Activated CD8-positive, alpha-beta T cell treated with anti-CD3 and anti-CD28 coated beads, Interleukin-2, amount 10 ng/mL, durations not matched to agents 7 days and 5 days (primary cell): ENCODE measurements around the gene CHD6. TPM values are rescaled to one million over a fixed set of nuclear protein-coding genes. Genes with fewer than 3 reads are reported as not detected.

ENCODE experiments used
- ATAC-seq: fragments of 150-1000 bp; cut with Tn5 transposase; one replicate; pipeline ENCODE4 v1.10.0; 2021; ENCODE audit warnings: moderate library complexity
- CTCF ChIA-PET: fragments of 350-600 bp; sonication (Branson Sonifier 250); formaldehyde crosslinking; loops from one replicate; lab custom pipeline; 2021; ENCODE audit warnings: antibody characterized with exemption; lab: Charles Lee
- POLR2A ChIA-PET: fragments of 350-600 bp; sonication (Branson Sonifier 250); formaldehyde crosslinking; loops from one replicate; lab custom pipeline; 2021; ENCODE audit warnings: antibody characterized with exemption; lab: Charles Lee
- DNase-seq: peaks from one replicate; pipeline ENCODE4 v3.0.0-alpha.2; 2020
- H3K27ac Mint-ChIP-seq: one replicate; pipeline ENCODE4 v1.8.0; 2021; ENCODE audit warnings: mild to moderate bottlenecking, mixed read lengths
- H3K27me3 Mint-ChIP-seq: one replicate; pipeline ENCODE4 v1.8.0; 2021; ENCODE audit warnings: low read depth, mixed read lengths
- H3K36me3 Mint-ChIP-seq: one replicate; pipeline ENCODE4 v1.8.0; 2021; ENCODE audit warnings: low read depth, mixed read lengths
- H3K4me1 Mint-ChIP-seq: one replicate; pipeline ENCODE4 v1.8.0; 2021; ENCODE audit warnings: low read depth, mixed read lengths
- H3K4me3 Mint-ChIP-seq: one replicate; pipeline ENCODE4 v1.8.0; 2021; ENCODE audit warnings: mild to moderate bottlenecking, mixed read lengths
- H3K9me3 Mint-ChIP-seq: one replicate; pipeline ENCODE4 v1.8.0; 2022; ENCODE audit warnings: mixed read lengths; ENCODE audit not compliant: insufficient read depth
- total RNA-seq, 2 experiments: library from RNA; stranded (reverse); gene quantifications; one replicate each; pipeline ENCODE4 v1.2.3, GENCODE V29; 2021

CHD6 gene
- total RNA-seq, 2 experiments from 2014 or later: 29.1 to 32.2 TPM

DNA sequence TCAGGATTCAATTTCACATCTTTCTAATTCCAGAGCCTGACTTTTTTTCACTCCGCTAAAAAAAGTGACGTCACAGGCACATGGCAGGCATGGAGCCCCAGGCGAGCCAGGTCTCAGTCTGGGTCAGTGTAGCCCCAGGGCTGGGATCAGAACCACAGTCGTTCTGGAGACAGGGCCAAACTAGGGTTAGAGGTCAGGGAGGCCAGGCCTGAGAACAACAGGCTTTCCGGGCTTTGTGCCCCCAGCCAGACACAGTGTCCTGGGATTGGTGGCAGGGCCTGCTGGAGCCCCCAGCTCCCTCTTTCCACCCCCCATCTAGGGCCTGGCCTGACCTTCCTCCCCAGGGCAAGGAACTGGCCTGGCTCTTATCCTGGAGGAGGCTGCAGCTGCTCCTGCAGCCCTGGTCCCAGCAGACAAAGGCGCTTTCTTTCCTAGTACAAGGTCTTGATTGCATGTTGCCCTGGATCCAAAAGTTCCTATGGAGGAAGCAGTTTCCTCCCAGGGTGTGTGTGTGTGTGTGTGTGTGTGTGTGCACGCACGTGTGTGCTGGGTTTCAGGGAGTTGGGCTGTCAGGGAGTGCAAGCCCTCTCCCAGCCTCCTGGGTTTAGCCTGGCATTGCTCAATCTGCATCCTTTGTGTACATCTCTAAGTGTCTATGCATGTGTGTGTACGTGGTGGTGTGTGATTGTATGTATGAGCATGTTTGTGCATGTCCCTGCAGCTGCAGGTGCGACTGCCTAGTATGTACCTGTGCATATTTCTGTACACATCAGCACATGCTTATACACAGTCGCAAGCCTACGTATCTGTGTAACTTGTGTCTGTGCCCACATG lies 225.1 kb downstream of the CHD6 start:
- Mint-ChIP-seq H3K27ac (no peak overlapping the region), H3K9me3 (no peaks in the 10 kb centered on the region), H3K27me3 (no peaks in the 10 kb centered on the region), H3K4me1 (no peaks in the 10 kb centered on the region), H3K36me3 (no peaks in the 10 kb centered on the region), H3K4me3 (no peak overlapping the region)
- ChIA-PET CTCF (no interaction called here), POLR2A (no interaction called here)
- DNase-seq (no peak), ATAC-seq (no peak)

DNA sequence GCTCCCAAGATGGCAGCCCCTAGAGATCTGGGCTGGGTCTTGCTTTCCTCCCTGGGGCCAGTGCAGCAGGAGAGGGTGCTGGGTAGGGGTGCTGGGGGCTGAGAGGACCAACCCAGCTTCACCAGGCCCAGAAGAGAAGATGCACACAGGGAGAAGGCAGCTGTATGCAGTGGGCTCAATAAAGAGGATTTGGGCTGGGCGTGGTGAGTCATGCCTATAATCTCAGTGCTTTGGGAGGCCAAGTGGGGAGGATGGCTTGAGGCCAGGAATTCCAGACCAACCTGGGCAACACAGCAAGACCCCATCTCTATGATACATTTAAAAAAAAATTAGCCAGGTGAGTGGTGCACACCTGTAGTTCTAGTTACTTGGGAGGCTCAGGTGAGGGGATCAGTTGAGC lies 225.9 kb downstream of the CHD6 start:
- Mint-ChIP-seq H3K4me3 (no peak overlapping the region), H3K36me3 (no peaks in the 10 kb centered on the region), H3K9me3 (no peaks in the 10 kb centered on the region), H3K4me1 (no peaks in the 10 kb centered on the region), H3K27me3 (no peaks in the 10 kb centered on the region), H3K27ac (no peak overlapping the region)
- ChIA-PET CTCF (no interaction called here), POLR2A (no interaction called here)
- no peak for ATAC-seq
- DNase-seq: no peak

GRCh38 chr20:41391587-41392001 lies 226.6 kb downstream of the CHD6 start:
- Mint-ChIP-seq H3K27me3 (no peaks in the 10 kb centered on the region), H3K4me3 (no peak overlapping the region), H3K27ac (no peak overlapping the region), H3K9me3 (no peaks in the 10 kb centered on the region), H3K4me1 (no peaks in the 10 kb centered on the region), H3K36me3 (no peaks in the 10 kb centered on the region)
- ChIA-PET CTCF (no interaction called here), POLR2A (no interaction called here)
- DNase-seq (no peak), ATAC-seq (no peak)

DNA sequence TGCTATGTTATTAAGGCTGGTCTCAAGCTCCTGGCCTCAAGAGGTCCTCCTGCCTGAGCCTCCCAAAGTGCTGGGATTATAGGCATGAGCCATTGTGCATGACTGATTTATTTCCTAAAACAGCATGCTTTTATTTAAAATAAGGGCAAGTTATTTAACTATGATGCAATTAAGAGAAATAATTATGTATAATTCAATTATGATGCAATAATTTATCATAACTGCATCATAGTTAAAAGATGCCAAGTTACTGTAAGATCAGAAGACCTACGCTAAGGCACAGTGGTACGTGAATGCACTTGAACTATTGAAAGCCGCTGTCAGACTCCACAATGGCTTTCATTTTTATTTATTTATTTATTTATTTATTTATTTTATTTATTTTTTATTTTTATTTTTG lies 227.3 kb downstream of the CHD6 start:
- CTCF ChIA-PET: no interaction called here
- POLR2A ChIA-PET: no interaction called here
- no peak overlapping the region for H3K4me3 Mint-ChIP-seq
- DNase-seq (no peak), ATAC-seq (no peak)
- no peaks in the 10 kb centered on the region for H3K4me1 Mint-ChIP-seq
- no peaks in the 10 kb centered on the region for H3K9me3 Mint-ChIP-seq
- no peaks in the 10 kb centered on the region for H3K27me3 Mint-ChIP-seq
- H3K27ac Mint-ChIP-seq: no peak overlapping the region
- H3K36me3 Mint-ChIP-seq: no peaks in the 10 kb centered on the region

- H3K27ac Mint-ChIP-seq: no peak overlapping the region
- no peak for ATAC-seq
- no peak overlapping the region for H3K4me3 Mint-ChIP-seq
- ChIA-PET CTCF (no interaction called here), POLR2A (no interaction called here)
- H3K9me3 Mint-ChIP-seq: no peaks in the 10 kb centered on the region
- no peak for DNase-seq
- H3K27me3 Mint-ChIP-seq: peaks cover 8% of the 10 kb centered on the region
- no peaks in the 10 kb centered on the region for H3K4me1 Mint-ChIP-seq
- H3K36me3 Mint-ChIP-seq: no peaks in the 10 kb centered on the region
Observed at GRCh38 chr20:41387444-41387851, 230.7 kb downstream of the CHD6 start.

DNA sequence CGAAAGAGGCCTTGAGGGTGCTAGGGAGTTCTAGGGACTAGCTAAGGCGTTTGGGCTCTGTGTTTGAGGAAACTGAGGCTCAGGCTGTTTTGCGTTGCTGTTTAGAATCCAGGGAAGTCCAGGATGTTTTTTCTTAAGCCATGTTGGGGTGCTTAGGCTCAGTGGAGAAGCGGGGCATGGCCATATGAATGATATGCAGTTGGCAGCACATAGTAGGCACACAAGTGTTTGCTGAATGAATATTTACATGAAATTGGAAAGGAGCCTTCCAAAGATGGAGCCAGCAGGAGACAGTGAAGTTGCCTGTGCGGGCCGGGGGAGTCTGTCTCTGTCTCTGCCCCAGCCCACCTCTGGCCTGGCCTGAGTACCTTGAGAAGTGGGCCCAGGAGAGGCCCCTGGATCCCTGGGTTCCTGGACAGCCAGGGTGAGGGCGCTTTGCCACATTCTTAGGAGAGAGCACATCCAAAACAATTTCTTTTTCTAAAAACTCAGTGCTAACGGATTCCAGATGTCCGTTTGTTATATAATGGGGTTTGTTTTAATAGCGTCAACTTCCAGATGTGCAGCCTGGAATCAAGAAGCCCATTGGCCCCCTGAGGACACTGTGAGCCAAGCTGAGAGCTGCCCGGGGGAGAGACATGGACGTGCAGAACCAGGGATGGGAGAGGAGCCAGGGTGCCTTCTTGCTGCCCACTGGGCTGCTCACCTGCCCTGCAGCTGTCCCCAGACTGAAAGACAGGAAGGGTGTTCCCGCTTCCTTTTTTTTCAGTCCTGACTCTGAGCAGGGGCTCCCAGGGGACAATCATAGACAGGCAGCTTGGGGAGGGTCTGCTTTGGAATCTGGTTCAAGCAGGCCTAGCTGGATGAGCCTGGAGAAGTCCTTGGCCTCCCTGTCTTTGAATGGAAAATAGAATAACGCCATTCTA lies 231.4 kb downstream of the CHD6 start:
- POLR2A ChIA-PET: no interaction called here
- peaks cover 8% of the 10 kb centered on the region for H3K27me3 Mint-ChIP-seq
- no peaks in the 10 kb centered on the region for H3K9me3 Mint-ChIP-seq
- DNase-seq (no peak), ATAC-seq (no peak)
- H3K27ac Mint-ChIP-seq: no peak overlapping the region
- no peaks in the 10 kb centered on the region for H3K4me1 Mint-ChIP-seq
- CTCF ChIA-PET: no interaction called here
- no peak overlapping the region for H3K4me3 Mint-ChIP-seq
- H3K36me3 Mint-ChIP-seq: no peaks in the 10 kb centered on the region

DNA sequence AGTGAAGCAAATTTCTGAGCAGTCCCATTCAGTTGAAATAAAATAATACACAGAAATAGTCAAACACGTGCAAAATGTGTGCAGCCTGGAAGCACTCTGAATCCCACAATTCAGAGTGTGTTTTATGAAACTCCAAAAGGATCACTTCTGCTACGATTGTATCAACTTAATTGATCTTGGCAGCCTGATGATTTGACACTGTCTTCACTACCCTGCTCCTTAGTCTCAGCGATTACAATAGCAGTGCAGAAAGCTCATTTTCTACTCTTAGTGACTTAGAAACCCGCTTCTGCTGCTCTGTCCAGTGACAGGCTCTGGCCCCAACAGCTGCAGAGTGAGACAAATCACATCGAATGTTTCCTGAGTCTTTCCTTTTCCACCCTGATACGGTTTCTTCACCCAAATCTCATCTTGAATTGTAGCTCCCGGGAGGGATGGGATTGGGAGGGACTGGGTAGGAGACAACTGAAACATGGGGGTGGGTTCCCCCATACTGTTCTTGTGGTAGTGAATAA lies 235.3 kb downstream of the CHD6 start:
- peaks cover 14% of the 10 kb centered on the region for H3K4me1 Mint-ChIP-seq
- no peaks in the 10 kb centered on the region for H3K9me3 Mint-ChIP-seq
- DNase-seq (no peak), ATAC-seq (no peak)
- no peak overlapping the region for H3K27ac Mint-ChIP-seq
- no peaks in the 10 kb centered on the region for H3K36me3 Mint-ChIP-seq
- POLR2A ChIA-PET: no interaction called here
- no peak overlapping the region for H3K4me3 Mint-ChIP-seq
- peaks cover 29% of the 10 kb centered on the region for H3K27me3 Mint-ChIP-seq
- CTCF ChIA-PET: no interaction called here

GRCh38 chr20:41380551-41381193 lies 237.5 kb downstream of the CHD6 start:
- Mint-ChIP-seq H3K9me3 (no peaks in the 10 kb centered on the region), H3K4me3 (no peak overlapping the region), H3K27me3 (peaks cover 47% of the 10 kb centered on the region), H3K27ac (no peak overlapping the region), H3K4me1 (peaks cover 14% of the 10 kb centered on the region), H3K36me3 (no peaks in the 10 kb centered on the region)
- ATAC-seq: no peak
- no peak for DNase-seq
- POLR2A ChIA-PET: no interaction called here
- CTCF ChIA-PET: interaction anchor here (1.2 kb wide), 1 partner anchor 183 kb away, joined by 3 read pairs; no protein-coding TSS in a partner anchor

DNA sequence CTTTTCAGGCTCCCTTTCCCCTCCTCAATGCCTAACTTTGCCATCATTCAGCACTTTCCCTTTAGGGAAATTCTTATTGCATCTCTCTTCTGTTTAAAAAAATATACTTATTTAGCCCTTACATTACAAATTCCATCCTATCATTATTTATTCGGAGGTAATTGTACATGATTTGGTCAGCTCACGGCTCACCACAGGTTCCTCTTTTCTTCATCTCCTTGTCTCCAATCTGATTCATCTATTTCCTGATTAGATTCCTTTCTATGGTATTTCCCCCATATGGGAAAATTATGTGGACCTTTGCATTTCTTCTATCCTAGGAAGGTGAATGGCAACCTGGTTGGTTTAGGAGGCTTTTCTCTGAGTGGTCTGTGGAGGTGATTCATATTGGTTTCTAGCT lies 238.6 kb downstream of the CHD6 start:
- Mint-ChIP-seq H3K27ac (no peak overlapping the region), H3K4me3 (no peak overlapping the region), H3K9me3 (no peaks in the 10 kb centered on the region), H3K4me1 (peaks cover 14% of the 10 kb centered on the region), H3K27me3 (peaks cover 47% of the 10 kb centered on the region), H3K36me3 (no peaks in the 10 kb centered on the region)
- ChIA-PET POLR2A (no interaction called here), CTCF (interaction anchor here (1.2 to 1.3 kb wide), 2 partner anchors 184 to 245 kb away, joined by 3 to 4 read pairs; no protein-coding TSS in a partner anchor)
- DNase-seq (no peak), ATAC-seq (no peak)

- DNase-seq (no peak), ATAC-seq (no peak)
- peaks cover 46% of the 10 kb centered on the region for H3K27me3 Mint-ChIP-seq
- CTCF ChIA-PET: no interaction called here
- no peaks in the 10 kb centered on the region for H3K9me3 Mint-ChIP-seq
- no peak overlapping the region for H3K4me3 Mint-ChIP-seq
- POLR2A ChIA-PET: no interaction called here
- H3K4me1 Mint-ChIP-seq: peaks cover 14% of the 10 kb centered on the region
- no peak overlapping the region for H3K27ac Mint-ChIP-seq
- no peaks in the 10 kb centered on the region for H3K36me3 Mint-ChIP-seq
Observed at GRCh38 chr20:41377275-41377674, 240.9 kb downstream of the CHD6 start.

DNA sequence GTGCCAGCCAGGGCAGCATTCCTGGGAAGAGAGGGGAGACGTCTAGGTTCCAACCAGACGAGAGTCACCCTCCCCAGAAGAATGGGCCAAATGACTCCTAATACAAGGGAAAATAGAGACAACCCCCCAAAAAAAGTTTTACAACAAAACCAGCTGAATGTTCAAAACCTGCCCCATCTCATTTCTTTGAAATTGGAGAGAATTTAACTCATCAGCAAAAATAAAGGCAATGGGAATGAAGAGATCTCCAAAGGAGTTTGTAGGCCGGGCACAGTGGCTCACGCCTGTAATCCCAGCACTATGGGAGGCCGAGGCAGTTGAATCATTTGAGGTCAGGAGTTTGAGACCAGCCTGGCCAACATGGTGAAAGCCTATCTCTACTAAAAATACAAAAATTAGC lies 241.8 kb downstream of the CHD6 start:
- no peaks in the 10 kb centered on the region for H3K9me3 Mint-ChIP-seq
- DNase-seq (no peak), ATAC-seq (no peak)
- no peak overlapping the region for H3K27ac Mint-ChIP-seq
- no peak overlapping the region for H3K4me3 Mint-ChIP-seq
- POLR2A ChIA-PET: no interaction called here
- H3K27me3 Mint-ChIP-seq: peaks cover 46% of the 10 kb centered on the region
- CTCF ChIA-PET: no interaction called here
- peaks cover 14% of the 10 kb centered on the region for H3K4me1 Mint-ChIP-seq
- H3K36me3 Mint-ChIP-seq: no peaks in the 10 kb centered on the region
